Astrocyte (in vitro differentiated cells and primary cell): ENCODE results near the gene TELO2. TPM values are rescaled to one million over a fixed set of nuclear protein-coding genes. Genes with fewer than 3 reads are reported as not detected.

ENCODE experiments used
- DNase-seq: peaks from one replicate; pipeline ENCODE4 v3.0.0-alpha.2; 2010; ENCODE audit warnings: low read depth
- FAIRE-seq: peaks from 2 replicates; lab custom pipeline; 2011; peaks lifted over from hg19 to GRCh38; lab: Jason Lieb, UNC
- H2AFZ ChIP-seq: 2 replicates; pipeline ENCODE4 v1.6.0; 2012; ENCODE audit warnings: low read depth, low read length, inconsistent platforms
- H3K27ac ChIP-seq: 2 replicates; pipeline ENCODE4 v1.5.1; 2011; ENCODE audit warnings: low read depth, low read length, inconsistent platforms
- H3K27me3 ChIP-seq: 2 replicates; pipeline ENCODE4 v1.6.0; 2011; ENCODE audit warnings: low read length, inconsistent platforms; ENCODE audit not compliant: insufficient read depth
- H3K36me3 ChIP-seq: 2 replicates; pipeline ENCODE4 v1.5.1; 2011; ENCODE audit warnings: low read length, inconsistent platforms; ENCODE audit not compliant: insufficient read depth
- H3K4me1 ChIP-seq: 2 replicates; pipeline ENCODE4 v1.5.1; 2011; ENCODE audit warnings: low read length, inconsistent platforms; ENCODE audit not compliant: insufficient read depth
- H3K4me2 ChIP-seq: 2 replicates; pipeline ENCODE4 v1.6.0; 2012; ENCODE audit warnings: low read length, inconsistent platforms
- H3K4me3 ChIP-seq: 2 replicates; pipeline ENCODE4 v1.5.1; 2011; ENCODE audit warnings: low read depth, mild to moderate bottlenecking, low read length, inconsistent platforms; ENCODE audit not compliant: insufficient read depth
- H3K79me2 ChIP-seq: 2 replicates; pipeline ENCODE4 v1.6.0; 2012; ENCODE audit warnings: mild to moderate bottlenecking, low read length, inconsistent platforms; ENCODE audit not compliant: insufficient read depth
- H3K9ac ChIP-seq: 2 replicates; pipeline ENCODE4 v1.6.0; 2012; ENCODE audit warnings: mild to moderate bottlenecking, low read length, inconsistent platforms
- H3K9me3 ChIP-seq: 2 replicates; pipeline ENCODE4 v1.5.1; 2012; ENCODE audit warnings: low read depth, mild to moderate bottlenecking, low read length, inconsistent platforms; ENCODE audit not compliant: insufficient read depth
- H4K20me1 ChIP-seq: 2 replicates; pipeline ENCODE4 v1.6.0; 2012; ENCODE audit warnings: low read length, inconsistent platforms; ENCODE audit not compliant: insufficient read depth
- H3K27ac Mint-ChIP-seq: one replicate; pipeline ENCODE4 v1.8.0; 2021; ENCODE audit warnings: mild to moderate bottlenecking, mixed read lengths; ENCODE audit not compliant: unreplicated experiment
- H3K27me3 Mint-ChIP-seq: one replicate; pipeline ENCODE4 v1.8.0; 2021; ENCODE audit warnings: low read depth, mixed read lengths; ENCODE audit not compliant: unreplicated experiment
- H3K36me3 Mint-ChIP-seq: one replicate; pipeline ENCODE4 v1.8.0; 2021; ENCODE audit warnings: low read depth, mixed read lengths; ENCODE audit not compliant: unreplicated experiment
- H3K4me1 Mint-ChIP-seq: one replicate; pipeline ENCODE4 v1.8.0; 2021; ENCODE audit warnings: low read depth, mixed read lengths; ENCODE audit not compliant: unreplicated experiment
- H3K4me3 Mint-ChIP-seq: one replicate; pipeline ENCODE4 v1.8.0; 2021; ENCODE audit warnings: mild to moderate bottlenecking, moderate library complexity, mixed read lengths; ENCODE audit not compliant: unreplicated experiment
- H3K9me3 Mint-ChIP-seq: one replicate; pipeline ENCODE4 v1.8.0; 2021; ENCODE audit warnings: mild to moderate bottlenecking, mixed read lengths; ENCODE audit not compliant: unreplicated experiment
- CTCF ChIP-seq: IDR thresholded peaks from 2 replicates; pipeline ENCODE4 v1.5.1; 2011; ENCODE audit warnings: low read depth, mild to moderate bottlenecking, inconsistent platforms, low read length, moderate library complexity; ENCODE audit not compliant: insufficient read depth
- EZH2 ChIP-seq: IDR thresholded peaks from 2 replicates; pipeline ENCODE4 v1.6.1; 2012; ENCODE audit warnings: mild to moderate bottlenecking, low read length, inconsistent platforms; ENCODE audit not compliant: insufficient read depth
- total RNA-seq: library from RNA; stranded (reverse); gene quantifications from 2 replicates; pipeline ENCODE4 v1.2.1, GENCODE V29; 2021

TELO2 gene
- total RNA-seq, 1 donor from 2014 or later = 21.1 TPM

GRCh38 chr16:1519831-1520230 lies 26.7 kb downstream of the TELO2 start:
- Mint-ChIP-seq H3K4me3 (no peak overlapping the region), H3K27ac (no peak overlapping the region), H3K36me3 (peaks cover 16% of the 10 kb centered on the region), H3K27me3 (no peaks in the 10 kb centered on the region), H3K4me1 (no peaks in the 10 kb centered on the region), H3K9me3 (peaks cover 5% of the 10 kb centered on the region)
- Histone ChIP-seq H3K4me3 (no peak overlapping the region), H3K9ac (no peak overlapping the region), H3K79me2 (no peaks in the 10 kb centered on the region), H3K4me2 (no peak overlapping the region), H3K9me3 (no peaks in the 10 kb centered on the region), H3K27ac (no peak overlapping the region), H3K27me3 (no peaks in the 10 kb centered on the region), H4K20me1 (no peaks in the 10 kb centered on the region), H3K36me3 (no peaks in the 10 kb centered on the region), H2AFZ (no peak overlapping the region), H3K4me1 (no peaks in the 10 kb centered on the region)
- no peak for TF ChIP-seq CTCF
- TF ChIP-seq EZH2 = no peak
- no peak for DNase-seq
- no peak for FAIRE-seq

- peaks cover 16% of the 10 kb centered on the region for H3K36me3 Mint-ChIP-seq
- no peaks in the 10 kb centered on the region for H3K4me1 Mint-ChIP-seq
- no peak overlapping the region for H3K9ac ChIP-seq
- H3K4me3 ChIP-seq = no peak overlapping the region
- H3K9me3 ChIP-seq = no peaks in the 10 kb centered on the region
- no peak for TF ChIP-seq CTCF
- no peak for TF ChIP-seq EZH2
- H4K20me1 ChIP-seq = no peaks in the 10 kb centered on the region
- no peak overlapping the region for H3K4me2 ChIP-seq
- H3K27ac ChIP-seq = no peak overlapping the region
- DNase-seq (no peak), FAIRE-seq (no peak)
- no peak overlapping the region for H3K27ac Mint-ChIP-seq
- peaks cover 2% of the 10 kb centered on the region for H3K9me3 Mint-ChIP-seq
- H3K36me3 ChIP-seq = no peaks in the 10 kb centered on the region
- H3K79me2 ChIP-seq = no peaks in the 10 kb centered on the region
- no peaks in the 10 kb centered on the region for H3K27me3 ChIP-seq
- H3K4me1 ChIP-seq = no peaks in the 10 kb centered on the region
- H3K4me3 Mint-ChIP-seq = no peak overlapping the region
- H3K27me3 Mint-ChIP-seq = no peaks in the 10 kb centered on the region
- H2AFZ ChIP-seq = no peak overlapping the region
These were observed 27.3 kb downstream of the TELO2 start for GRCh38 chr16:1520461-1520860.

GRCh38 chr16:1523581-1524245 lies 30.6 kb downstream of the TELO2 start:
- no peak for FAIRE-seq
- Histone ChIP-seq H4K20me1 (no peaks in the 10 kb centered on the region), H3K27me3 (no peaks in the 10 kb centered on the region), H3K4me2 (no peak overlapping the region), H3K9ac (no peak overlapping the region), H3K79me2 (no peaks in the 10 kb centered on the region), H3K4me3 (no peak overlapping the region), H3K9me3 (no peaks in the 10 kb centered on the region), H3K27ac (no peak overlapping the region), H2AFZ (no peak overlapping the region), H3K4me1 (no peaks in the 10 kb centered on the region), H3K36me3 (no peaks in the 10 kb centered on the region)
- peak overlapping the region; percentile 27 for H3K4me3 Mint-ChIP-seq
- no peaks in the 10 kb centered on the region for H3K27me3 Mint-ChIP-seq
- no peak overlapping the region for H3K27ac Mint-ChIP-seq
- H3K36me3 Mint-ChIP-seq = peaks cover 9% of the 10 kb centered on the region
- H3K4me1 Mint-ChIP-seq = peaks cover 2% of the 10 kb centered on the region
- no peak for TF ChIP-seq CTCF
- TF ChIP-seq EZH2 = no peak
- no peak for DNase-seq
- H3K9me3 Mint-ChIP-seq = no peaks in the 10 kb centered on the region
